GM19328 (cell line): Measurements from ENCODE around the gene ADORA2A.

Experiments used
- ATAC-seq: cut with Tn5 transposase; IDR thresholded peaks from one replicate; pipeline ENCODE4 v1.9.1; 2021; ENCODE audit warnings: mild to moderate bottlenecking, moderate library complexity; ENCODE audit not compliant: unreplicated experiment

The ADORA2A gene

GRCh38 chr22:24427500-24428164 lies at the start of gene ADORA2A:
Gene ADORA2A, plus strand, starts transcription at chr22:24427599. Its CDS starts 5,806 bp downstream, at chr22:24433405.
- peak; percentile 45 for ATAC-seq

- no peak for ATAC-seq
Measured at GRCh38 chr22:24379536-24379935, 47.9 kb upstream of the ADORA2A start.

- no peak for ATAC-seq
Measured at GRCh38 chr22:24380220-24380904, 47.0 kb upstream of the ADORA2A start.

GRCh38 chr22:24380905-24381230 lies 46.5 kb upstream of the ADORA2A start:
- ATAC-seq: no peak

- ATAC-seq: no peak
Measured at GRCh38 chr22:24383061-24383460, 44.3 kb upstream of the ADORA2A start.

GRCh38 chr22:24384131-24384530 lies 43.3 kb upstream of the ADORA2A start:
- no peak for ATAC-seq

- ATAC-seq: no peak
Measured at GRCh38 chr22:24386937-24387471, 40.4 kb upstream of the ADORA2A start.

- ATAC-seq: no peak
Measured at GRCh38 chr22:24389680-24390079, 37.7 kb upstream of the ADORA2A start.

GRCh38 chr22:24390156-24390555 lies 37.2 kb upstream of the ADORA2A start:
- ATAC-seq: no peak

GRCh38 chr22:24390576-24390975 lies 36.8 kb upstream of the ADORA2A start:
- ATAC-seq: no peak

GRCh38 chr22:24391836-24392217 lies 35.6 kb upstream of the ADORA2A start:
- ATAC-seq: no peak

GRCh38 chr22:24392218-24392931 lies 35.0 kb upstream of the ADORA2A start:
- ATAC-seq: no peak

- no peak for ATAC-seq
Measured at GRCh38 chr22:24393012-24393559, 34.3 kb upstream of the ADORA2A start.

GRCh38 chr22:24393848-24394247 lies 33.6 kb upstream of the ADORA2A start:
- ATAC-seq: no peak

GRCh38 chr22:24394254-24394653 lies 33.1 kb upstream of the ADORA2A start:
- ATAC-seq: no peak

GRCh38 chr22:24398409-24398808 lies 29.0 kb upstream of the ADORA2A start:
- no peak for ATAC-seq

GRCh38 chr22:24400034-24400725 lies 27.2 kb upstream of the ADORA2A start:
- no peak for ATAC-seq

GRCh38 chr22:24400726-24401596 lies 26.4 kb upstream of the ADORA2A start:
- ATAC-seq: no peak

- ATAC-seq: no peak
Measured at GRCh38 chr22:24401931-24402367, 25.4 kb upstream of the ADORA2A start.
